ENCODE results near the gene TTBK2.
"Not testable (repeated sequence)": the region's sequence is repeated elsewhere in the genome, so short reads cannot be mapped to it uniquely, and the experiment has no call there.

The TTBK2 gene

DNA sequence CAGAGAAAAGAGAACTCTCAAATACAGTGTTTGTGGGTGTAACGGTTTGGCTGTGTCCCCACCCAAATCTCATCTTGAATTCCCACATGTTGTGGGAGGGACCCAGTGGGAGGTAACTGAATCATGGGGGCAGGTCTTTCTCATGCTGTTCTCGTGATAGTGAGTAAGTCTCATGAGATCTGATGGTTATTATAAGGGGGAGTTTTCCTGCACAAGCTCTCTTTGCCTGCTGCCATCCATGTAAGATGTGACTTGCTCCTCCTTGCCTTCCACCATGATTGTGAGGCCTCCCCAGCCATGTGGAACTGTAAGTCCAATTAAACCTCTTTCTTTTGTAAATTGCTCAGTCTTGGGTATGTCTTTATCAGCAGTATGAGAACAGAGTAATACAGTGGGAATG lies 158.8 kb downstream of the TTBK2 start:
- H3K4me3 ChIP-seq (ENCODE audit: low read depth, low read length) = not testable (repeated sequence)

DNA sequence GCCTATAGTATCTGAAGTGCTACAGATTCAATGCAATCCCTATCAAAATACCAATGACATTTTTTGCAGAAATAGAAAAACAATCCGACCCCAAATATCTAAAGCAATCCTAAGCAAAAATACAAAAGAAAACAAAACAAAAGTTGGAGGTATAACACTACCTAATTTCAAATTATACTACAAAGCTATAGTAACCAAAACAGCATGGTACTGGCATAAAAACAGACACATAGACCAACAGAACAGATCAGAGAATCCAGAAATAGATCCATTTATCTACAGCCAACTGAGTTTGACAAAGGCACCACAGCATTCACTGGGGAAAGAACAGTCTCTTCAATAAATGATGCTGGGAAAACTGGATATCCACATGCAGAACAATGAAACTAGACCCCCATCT lies 159.8 kb downstream of the TTBK2 start:
- Histone ChIP-seq H3K4me3 (ENCODE audit: low read depth, low read length) (no peak overlapping the region), H3K9ac (no peak overlapping the region), H3K9me3 (ENCODE audit: control insufficient read depth, low read length) (no peaks in the 10 kb centered on the region), H3K27me3 (ENCODE audit: control insufficient read depth, insufficient read depth, low read length) (no peaks in the 10 kb centered on the region), H3K4me2 (ENCODE audit: low read length) (no peak overlapping the region), H3K4me1 (no peaks in the 10 kb centered on the region), H3K36me3 (ENCODE audit: control insufficient read depth, insufficient read depth, low read length) (no peaks in the 10 kb centered on the region), H3K27ac (no peak overlapping the region), H2AFZ (no peak overlapping the region), H3K79me2 (no peaks in the 10 kb centered on the region)
- TF ChIP-seq, protein P1, sequence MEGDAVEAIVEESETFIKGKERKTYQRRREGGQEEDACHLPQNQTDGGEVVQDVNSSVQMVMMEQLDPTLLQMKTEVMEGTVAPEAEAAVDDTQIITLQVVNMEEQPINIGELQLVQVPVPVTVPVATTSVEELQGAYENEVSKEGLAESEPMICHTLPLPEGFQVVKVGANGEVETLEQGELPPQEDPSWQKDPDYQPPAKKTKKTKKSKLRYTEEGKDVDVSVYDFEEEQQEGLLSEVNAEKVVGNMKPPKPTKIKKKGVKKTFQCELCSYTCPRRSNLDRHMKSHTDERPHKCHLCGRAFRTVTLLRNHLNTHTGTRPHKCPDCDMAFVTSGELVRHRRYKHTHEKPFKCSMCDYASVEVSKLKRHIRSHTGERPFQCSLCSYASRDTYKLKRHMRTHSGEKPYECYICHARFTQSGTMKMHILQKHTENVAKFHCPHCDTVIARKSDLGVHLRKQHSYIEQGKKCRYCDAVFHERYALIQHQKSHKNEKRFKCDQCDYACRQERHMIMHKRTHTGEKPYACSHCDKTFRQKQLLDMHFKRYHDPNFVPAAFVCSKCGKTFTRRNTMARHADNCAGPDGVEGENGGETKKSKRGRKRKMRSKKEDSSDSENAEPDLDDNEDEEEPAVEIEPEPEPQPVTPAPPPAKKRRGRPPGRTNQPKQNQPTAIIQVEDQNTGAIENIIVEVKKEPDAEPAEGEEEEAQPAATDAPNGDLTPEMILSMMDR (IDR thresholded peaks at IDR 0.05) = no peak

More for the DNA sequence above, 158.8 kb downstream of the TTBK2 start:
- not testable (repeated sequence) for H3K79me2 ChIP-seq; H3K4me1 ChIP-seq; H3K4me2 ChIP-seq (ENCODE audit: low read length); H2AFZ ChIP-seq; H3K9ac ChIP-seq; H3K27me3 ChIP-seq (ENCODE audit: control insufficient read depth, insufficient read depth, low read length); H3K27ac ChIP-seq; H3K36me3 ChIP-seq (ENCODE audit: control insufficient read depth, insufficient read depth, low read length); H3K9me3 ChIP-seq (ENCODE audit: control insufficient read depth, low read length)

DNA sequence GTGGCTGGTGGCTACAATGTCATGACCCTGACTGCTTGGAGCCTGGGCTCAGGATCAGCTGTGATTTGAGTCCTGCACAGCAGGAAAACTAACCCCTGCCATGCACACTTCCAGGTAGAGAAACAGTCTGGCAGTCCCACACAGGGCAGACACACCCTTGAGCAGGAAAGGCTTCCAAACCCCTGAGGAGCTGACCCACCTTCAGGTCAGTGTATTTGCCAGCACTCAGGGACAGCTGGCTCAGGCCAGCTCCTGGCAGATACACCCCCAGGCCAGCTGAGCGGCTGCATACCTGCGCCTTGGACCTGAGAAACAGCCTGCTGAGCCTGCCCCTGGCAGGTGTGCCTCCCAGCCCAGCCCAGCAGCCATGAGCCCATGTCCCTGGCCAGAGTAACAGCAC lies 161.5 kb downstream of the TTBK2 start:
- H3K4me3 ChIP-seq (ENCODE audit: low read depth, low read length) = no peak overlapping the region
- H3K27me3 ChIP-seq (ENCODE audit: control insufficient read depth, insufficient read depth, low read length) = no peaks in the 10 kb centered on the region
- H3K9me3 ChIP-seq (ENCODE audit: control insufficient read depth, low read length) = no peaks in the 10 kb centered on the region
- no peak overlapping the region for H3K27ac ChIP-seq
- TF ChIP-seq, protein P1 (IDR thresholded peaks at IDR 0.05) = no peak
- H2AFZ ChIP-seq = no peak overlapping the region
- H3K4me1 ChIP-seq = no peaks in the 10 kb centered on the region
- no peak overlapping the region for H3K9ac ChIP-seq
- H3K36me3 ChIP-seq (ENCODE audit: control insufficient read depth, insufficient read depth, low read length) = no peaks in the 10 kb centered on the region
- no peaks in the 10 kb centered on the region for H3K79me2 ChIP-seq
- no peak overlapping the region for H3K4me2 ChIP-seq (ENCODE audit: low read length)

DNA sequence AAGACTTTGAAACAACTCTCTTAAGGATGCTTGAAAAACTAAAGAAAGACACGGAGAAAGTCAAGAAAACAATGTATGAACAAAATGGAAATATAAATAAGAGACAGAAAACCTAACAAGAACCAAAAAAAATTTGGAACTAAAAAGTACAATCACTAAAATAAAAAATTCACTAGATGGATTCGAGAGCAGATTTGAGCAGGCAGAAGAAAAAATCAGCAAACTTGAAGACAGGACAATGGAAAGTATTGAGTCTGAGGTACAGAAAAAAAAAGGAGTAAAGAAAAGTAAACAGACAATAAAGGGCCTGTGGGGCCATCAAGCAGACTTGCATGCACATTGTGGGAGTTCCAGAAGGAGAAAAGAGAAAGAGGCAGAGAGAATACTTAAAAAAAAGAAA lies 170.3 kb downstream of the TTBK2 start:
- Histone ChIP-seq H3K9ac (no peak overlapping the region), H3K27me3 (ENCODE audit: control insufficient read depth, insufficient read depth, low read length) (no peaks in the 10 kb centered on the region), H3K79me2 (no peaks in the 10 kb centered on the region), H3K9me3 (ENCODE audit: control insufficient read depth, low read length) (no peaks in the 10 kb centered on the region), H3K4me2 (ENCODE audit: low read length) (no peak overlapping the region), H3K27ac (no peak overlapping the region), H2AFZ (no peak overlapping the region), H3K4me1 (no peaks in the 10 kb centered on the region), H3K36me3 (ENCODE audit: control insufficient read depth, insufficient read depth, low read length) (no peaks in the 10 kb centered on the region), H3K4me3 (ENCODE audit: low read depth, low read length) (no peak overlapping the region)
- TF ChIP-seq, protein P1 (IDR thresholded peaks at IDR 0.05) = no peak

DNA sequence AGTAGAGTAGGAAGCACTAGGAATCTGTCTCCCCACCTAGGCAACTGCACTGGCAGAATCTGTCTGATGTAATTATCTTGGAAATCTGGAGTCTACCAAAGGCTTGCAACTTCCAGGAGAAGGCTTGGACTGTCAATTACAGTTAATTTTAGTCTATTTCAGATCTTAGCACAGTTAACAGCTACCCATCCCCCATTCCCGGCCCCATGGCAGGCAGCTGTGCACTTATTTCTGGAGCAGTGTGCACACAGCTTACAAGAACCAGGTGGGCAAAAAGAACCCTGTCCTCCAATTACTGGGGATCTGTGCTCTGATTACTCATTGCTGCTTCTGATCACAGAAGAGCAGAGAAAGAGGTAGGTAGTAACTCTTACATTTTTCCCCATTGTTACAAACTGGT lies 171.3 kb downstream of the TTBK2 start:
- TF ChIP-seq, protein P1 (IDR thresholded peaks at IDR 0.05) = no peak
- Histone ChIP-seq H3K9ac (no peak overlapping the region), H3K4me1 (no peaks in the 10 kb centered on the region), H3K4me2 (ENCODE audit: low read length) (no peak overlapping the region), H3K9me3 (ENCODE audit: control insufficient read depth, low read length) (no peaks in the 10 kb centered on the region), H2AFZ (no peak overlapping the region), H3K27me3 (ENCODE audit: control insufficient read depth, insufficient read depth, low read length) (no peaks in the 10 kb centered on the region), H3K27ac (no peak overlapping the region), H3K79me2 (no peaks in the 10 kb centered on the region), H3K4me3 (ENCODE audit: low read depth, low read length) (no peak overlapping the region), H3K36me3 (ENCODE audit: control insufficient read depth, insufficient read depth, low read length) (no peaks in the 10 kb centered on the region)
